ENCODE measurements around the gene CNIH3. TPM values are rescaled to one million over a fixed set of nuclear protein-coding genes. Genes with fewer than 3 reads are reported as not detected.

Gene CNIH3
- total RNA-seq, 2 donors from 2014 or later = 1.4 to 2.8 TPM

Other genes with a start within 250 kb of the CNIH3 start
- gene WDR26, start 181.5 kb upstream of the CNIH3 start, total RNA-seq = 100 to 1,000 TPM; 157 to 176 TPM